Natural killer cell (primary cell): ENCODE measurements around the gene CD14. TPM values are rescaled to one million over a fixed set of nuclear protein-coding genes. Genes with fewer than 3 reads are reported as not detected.
"Not testable (repeated sequence)": the region's sequence is repeated elsewhere in the genome, so short reads cannot be mapped to it uniquely, and the experiment has no call there.

Experiments
- ATAC-seq, 3 donors: fragments of 150-1000 bp in 2 of 3; fragments of 200-7000 bp in 1 of 3; cut with Tn5 transposase; 1 replicate in 1 of 3; 2 replicates in 2 of 3; pipeline ENCODE4 v1.10.0; 2021; ENCODE audit warnings: mild to moderate bottlenecking in 2 of 3, moderate library complexity in 2 of 3
- DNase-seq, 2 donors: peaks; one replicate each; pipeline versions ENCODE4 v3.0.0 to v3.0.0-alpha.2; 2013 to 2021; ENCODE audit warnings: mixed read lengths in 1 of 2
- H3K27ac ChIP-seq: one replicate; pipeline ENCODE4 v1.5.1; 2013; ENCODE audit warnings: mild to moderate bottlenecking, low read length
- H3K27me3 ChIP-seq: one replicate; pipeline ENCODE4 v1.6.1; 2013; ENCODE audit warnings: low read length; ENCODE audit not compliant: control insufficient read depth, insufficient read depth
- H3K36me3 ChIP-seq: one replicate; pipeline ENCODE4 v1.6.1; 2013; ENCODE audit warnings: low read length; ENCODE audit not compliant: control insufficient read depth, insufficient read depth
- H3K4me1 ChIP-seq: one replicate; pipeline ENCODE4 v1.6.1; 2013; ENCODE audit warnings: low read length; ENCODE audit not compliant: control insufficient read depth, insufficient read depth
- H3K4me3 ChIP-seq: one replicate; pipeline ENCODE4 v1.5.1; 2013; ENCODE audit warnings: low read length
- H3K9me3 ChIP-seq: one replicate; pipeline ENCODE4 v1.6.1; 2013; ENCODE audit warnings: low read length; ENCODE audit not compliant: control insufficient read depth, insufficient read depth
- H3K27ac Mint-ChIP-seq, 2 donors: one replicate each; pipeline ENCODE4 v1.8.0; 2022; ENCODE audit warnings: mild to moderate bottlenecking in 2 of 2, mixed read lengths in 2 of 2, moderate library complexity in 1 of 2
- H3K27me3 Mint-ChIP-seq, 2 donors: one replicate each; pipeline ENCODE4 v1.8.0; 2022; ENCODE audit warnings: low read depth in 2 of 2, mixed read lengths in 2 of 2
- H3K36me3 Mint-ChIP-seq: one replicate; pipeline ENCODE4 v1.8.0; 2022; ENCODE audit warnings: mixed read lengths
- H3K4me1 Mint-ChIP-seq, 2 donors: one replicate each; pipeline ENCODE4 v1.8.0; 2022; ENCODE audit warnings: mixed read lengths in 2 of 2
- H3K4me3 Mint-ChIP-seq: one replicate; pipeline ENCODE4 v1.8.0; 2022; ENCODE audit warnings: mild to moderate bottlenecking, moderate library complexity, mixed read lengths
- H3K9me3 Mint-ChIP-seq, 2 donors: one replicate each; pipeline ENCODE4 v1.8.0; 2022; ENCODE audit warnings: mixed read lengths in 2 of 2
- WGBS: methylation state at CpG from one replicate; pipeline ENCODE4 v1.1.7; 2013; ENCODE audit warnings: missing lambda C conversion rate; ENCODE audit not compliant: insufficient coverage; 5-methylcytosine and 5-hydroxymethylcytosine counted together
- intact Hi-C: fragments of 100-400 bp; cut with micrococcal nuclease; formaldehyde crosslinking; loops from one replicate; pipeline ENCODE4 v1.14.2; 2022
- total RNA-seq, 4 donors: library from RNA; stranded (reverse); fragments of 120-200 nt in 1 of 4; gene quantifications; one replicate each; pipeline versions ENCODE4 v1.2.3 to v1.2.4, GENCODE V29; 2013 to 2022
- TF ChIP-seq, protein P1 (sequence below): fragments of 200-600 bp; IDR thresholded peaks from one replicate; pipeline ENCODE4 v1.8.0; 2022; ENCODE audit warnings: antibody characterized with exemption

Gene CD14
- total RNA-seq, 3 donors from 2014 or later (not counting 1 experiment from before 2014, with no cell fraction given): 1.4 to 15.9 (median 7.0) TPM

DNA sequence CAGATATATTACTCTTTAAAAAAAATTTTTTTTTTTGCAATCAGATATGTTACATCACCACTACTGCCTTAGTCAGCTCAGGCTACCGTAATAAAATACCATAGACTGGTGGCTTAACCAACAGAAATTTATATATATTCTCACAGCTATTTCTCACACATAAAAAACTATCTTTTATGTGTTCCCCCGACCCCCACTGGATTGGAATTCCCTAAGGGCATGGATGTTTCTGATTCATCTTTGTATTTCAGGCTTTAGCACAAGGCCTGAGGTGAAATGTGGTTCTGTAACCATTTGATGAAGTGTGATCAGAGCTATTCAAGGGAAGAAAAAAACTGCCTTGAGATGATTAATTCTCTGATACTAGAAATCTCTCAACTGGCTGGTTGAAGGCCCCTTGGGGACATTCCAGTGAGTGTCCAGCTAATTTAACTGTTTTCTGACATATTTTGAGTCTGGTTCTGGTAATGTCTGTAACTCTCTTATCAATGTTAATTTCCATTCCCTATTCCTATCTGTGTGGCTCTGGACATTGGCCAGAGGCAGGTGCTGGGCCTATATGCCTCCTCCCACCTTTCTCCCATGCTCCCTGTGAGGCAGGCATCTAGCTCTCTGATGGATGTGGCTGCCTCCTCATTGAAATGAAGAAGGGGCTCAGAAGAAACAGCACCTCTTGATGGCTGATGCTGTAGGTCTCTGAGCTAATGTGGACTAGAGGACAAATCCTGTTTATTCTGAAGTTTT is 2.5 kb downstream of the CD14 start:
- no peak overlapping the region for H3K27ac Mint-ChIP-seq
- H3K27me3 Mint-ChIP-seq: peaks cover 19 to 30% of the 10 kb centered on the region in 2 donors
- no peaks in the 10 kb centered on the region for H3K36me3 Mint-ChIP-seq
- peaks cover 14 to 26% of the 10 kb centered on the region in 2 donors for H3K4me1 Mint-ChIP-seq
- no peaks in the 10 kb centered on the region for H3K9me3 Mint-ChIP-seq
- Histone ChIP-seq H3K4me3 (no peak overlapping the region), H3K9me3 (no peaks in the 10 kb centered on the region), H3K4me1 (peaks cover 18% of the 10 kb centered on the region), H3K27ac (peak overlapping the region; percentile 11), H3K36me3 (no peaks in the 10 kb centered on the region), H3K27me3 (peaks cover 4% of the 10 kb centered on the region)
- ATAC-seq (no peak), DNase-seq (no peak)
- H3K4me3 Mint-ChIP-seq: peak overlapping the region; percentile 69
- intact Hi-C loops: no loop called here
- TF ChIP-seq, protein P1, sequence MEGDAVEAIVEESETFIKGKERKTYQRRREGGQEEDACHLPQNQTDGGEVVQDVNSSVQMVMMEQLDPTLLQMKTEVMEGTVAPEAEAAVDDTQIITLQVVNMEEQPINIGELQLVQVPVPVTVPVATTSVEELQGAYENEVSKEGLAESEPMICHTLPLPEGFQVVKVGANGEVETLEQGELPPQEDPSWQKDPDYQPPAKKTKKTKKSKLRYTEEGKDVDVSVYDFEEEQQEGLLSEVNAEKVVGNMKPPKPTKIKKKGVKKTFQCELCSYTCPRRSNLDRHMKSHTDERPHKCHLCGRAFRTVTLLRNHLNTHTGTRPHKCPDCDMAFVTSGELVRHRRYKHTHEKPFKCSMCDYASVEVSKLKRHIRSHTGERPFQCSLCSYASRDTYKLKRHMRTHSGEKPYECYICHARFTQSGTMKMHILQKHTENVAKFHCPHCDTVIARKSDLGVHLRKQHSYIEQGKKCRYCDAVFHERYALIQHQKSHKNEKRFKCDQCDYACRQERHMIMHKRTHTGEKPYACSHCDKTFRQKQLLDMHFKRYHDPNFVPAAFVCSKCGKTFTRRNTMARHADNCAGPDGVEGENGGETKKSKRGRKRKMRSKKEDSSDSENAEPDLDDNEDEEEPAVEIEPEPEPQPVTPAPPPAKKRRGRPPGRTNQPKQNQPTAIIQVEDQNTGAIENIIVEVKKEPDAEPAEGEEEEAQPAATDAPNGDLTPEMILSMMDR: no peak
- 79% methylated on average over 2 of the region's 2 CpGs for WGBS

DNA sequence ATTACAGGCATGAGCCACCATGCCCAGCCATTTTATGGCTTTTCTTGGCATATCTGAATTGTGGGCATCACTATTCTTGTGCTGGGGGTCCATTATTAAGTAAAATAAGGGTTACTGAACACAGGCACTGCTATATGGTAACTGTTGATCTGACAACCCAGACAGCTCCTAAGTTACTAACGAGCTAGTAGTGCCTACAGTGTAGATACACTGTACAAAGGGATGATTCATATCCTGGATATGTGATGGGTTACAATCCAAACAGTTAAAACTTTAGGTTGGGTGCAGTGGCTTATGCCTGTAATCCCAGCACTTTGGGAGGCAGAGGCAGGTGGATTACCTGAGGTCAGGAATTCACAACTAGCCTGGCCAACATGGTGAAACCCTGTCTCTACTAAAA is 4.3 kb downstream of the CD14 start:
- Mint-ChIP-seq H3K4me1 (peaks cover 14 to 26% of the 10 kb centered on the region in 2 donors), H3K36me3 (no peaks in the 10 kb centered on the region), H3K27me3 (peaks cover 23 to 30% of the 10 kb centered on the region in 2 donors), H3K9me3 (no peaks in the 10 kb centered on the region), H3K4me3 (no peak overlapping the region), H3K27ac (no peak overlapping the region)
- TF ChIP-seq, protein P1: no peak
- no peak for DNase-seq
- Histone ChIP-seq H3K4me1 (peaks cover 18% of the 10 kb centered on the region), H3K36me3 (no peaks in the 10 kb centered on the region), H3K4me3 (no peak overlapping the region), H3K27me3 (peaks cover 4% of the 10 kb centered on the region), H3K27ac (no peak overlapping the region), H3K9me3 (no peaks in the 10 kb centered on the region)
- intact Hi-C loops: no loop called here
- WGBS: 20% methylated on average over 1 of the region's 1 CpG
- no peak for ATAC-seq

DNA sequence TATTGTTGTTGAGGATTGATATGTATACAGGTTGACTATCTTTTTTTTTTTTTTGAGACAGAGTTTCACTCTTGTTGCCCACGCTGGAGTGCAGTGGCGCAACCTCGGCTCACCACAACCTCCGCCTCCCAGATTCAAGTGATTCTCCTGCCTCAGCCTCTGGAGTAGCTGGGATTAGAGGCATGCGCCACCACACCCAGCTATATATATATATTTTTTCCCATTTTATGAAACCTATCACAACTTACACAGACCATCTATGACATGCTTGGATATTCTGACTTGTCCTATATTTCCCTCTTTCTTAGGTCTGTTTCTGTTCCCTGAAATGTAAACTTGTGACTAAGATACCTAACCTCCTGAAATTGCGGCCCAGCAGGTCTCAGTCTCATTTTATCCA is 5.0 kb downstream of the CD14 start:
- Histone ChIP-seq H3K4me3 (no peak overlapping the region), H3K27ac (no peak overlapping the region), H3K9me3 (no peaks in the 10 kb centered on the region), H3K4me1 (peaks cover 14% of the 10 kb centered on the region), H3K36me3 (no peaks in the 10 kb centered on the region), H3K27me3 (peaks cover 4% of the 10 kb centered on the region)
- ATAC-seq (no peak), DNase-seq (no peak)
- Mint-ChIP-seq H3K36me3 (no peaks in the 10 kb centered on the region), H3K9me3 (no peaks in the 10 kb centered on the region), H3K27me3 (peaks cover 23 to 30% of the 10 kb centered on the region in 2 donors), H3K4me1 (peaks cover 9 to 21% of the 10 kb centered on the region in 2 donors), H3K4me3 (no peak overlapping the region), H3K27ac (no peak overlapping the region)
- intact Hi-C loops: no loop called here
- WGBS: 95% methylated on average over 6 of the region's 6 CpGs
- TF ChIP-seq, protein P1: no peak

DNA sequence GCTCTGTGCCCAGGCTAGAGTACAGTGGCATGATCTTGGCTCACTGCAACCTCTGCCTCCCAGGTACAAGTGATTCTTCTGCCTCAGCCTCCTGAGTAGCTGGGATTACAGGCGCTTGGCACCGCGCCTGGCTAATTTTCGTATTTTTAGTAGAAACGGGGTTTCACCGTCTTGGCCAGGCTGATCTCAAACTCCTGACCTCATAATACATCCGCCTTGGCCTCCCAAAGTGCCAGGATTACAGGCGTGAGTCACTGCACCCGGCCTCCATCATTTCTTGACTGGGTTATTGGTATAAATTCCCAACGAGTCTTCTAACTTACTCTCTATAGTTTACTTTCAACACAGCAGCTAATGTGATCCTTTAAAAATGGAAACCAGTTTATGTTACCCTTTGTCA is 8.1 kb downstream of the CD14 start:
- H3K27me3 ChIP-seq, H3K36me3 ChIP-seq, ATAC-seq, intact Hi-C loops, H3K9me3 ChIP-seq, H3K4me3 Mint-ChIP-seq, DNase-seq, H3K27ac ChIP-seq, H3K27ac Mint-ChIP-seq, H3K9me3 Mint-ChIP-seq, H3K36me3 Mint-ChIP-seq, H3K4me1 ChIP-seq, H3K4me3 ChIP-seq, H3K4me1 Mint-ChIP-seq: not testable (repeated sequence)
- H3K27me3 Mint-ChIP-seq: peaks cover 27 to 28% of the 10 kb centered on the region in 2 donors
- WGBS: 91% methylated on average over 10 of the region's 10 CpGs

DNA sequence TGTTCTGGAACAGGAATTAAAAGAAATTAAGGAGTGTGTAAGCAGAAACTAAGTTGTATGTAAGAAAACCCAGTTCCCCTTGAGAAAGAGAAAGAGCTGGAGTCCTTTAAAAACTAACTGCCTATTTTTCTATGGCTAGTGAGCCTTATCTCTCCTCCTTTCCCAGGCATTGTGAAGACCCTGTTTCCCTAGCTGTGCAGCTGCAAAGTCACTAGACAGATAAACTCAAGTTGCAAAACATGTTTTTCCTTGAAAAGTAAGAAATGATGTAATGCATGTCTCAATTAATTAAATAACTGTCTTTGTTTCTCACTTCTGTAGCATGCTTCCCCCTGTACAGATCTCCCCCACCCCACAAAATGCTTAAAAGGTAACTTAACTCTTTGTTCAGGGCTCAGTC is 9.9 kb downstream of the CD14 start:
- intact Hi-C loops, H3K36me3 ChIP-seq, H3K36me3 Mint-ChIP-seq, H3K4me1 Mint-ChIP-seq, H3K4me3 Mint-ChIP-seq, ATAC-seq, H3K9me3 Mint-ChIP-seq, H3K4me1 ChIP-seq, H3K4me3 ChIP-seq, H3K27ac ChIP-seq, DNase-seq, H3K27me3 ChIP-seq, H3K9me3 ChIP-seq, H3K27ac Mint-ChIP-seq: not testable (repeated sequence)
- H3K27me3 Mint-ChIP-seq: peaks cover 32 to 41% of the 10 kb centered on the region in 2 donors
